NCI-H2171 (cell line): ENCODE results near the gene ZCCHC17.
"Not testable (repeated sequence)": the region's sequence is repeated elsewhere in the genome, so short reads cannot be mapped to it uniquely, and the experiment has no call there.

Experiments
- DNase-seq: peaks from one replicate; lab custom pipeline; 2025; lab: John Stamatoyannopoulos, UW

The ZCCHC17 gene

DNA sequence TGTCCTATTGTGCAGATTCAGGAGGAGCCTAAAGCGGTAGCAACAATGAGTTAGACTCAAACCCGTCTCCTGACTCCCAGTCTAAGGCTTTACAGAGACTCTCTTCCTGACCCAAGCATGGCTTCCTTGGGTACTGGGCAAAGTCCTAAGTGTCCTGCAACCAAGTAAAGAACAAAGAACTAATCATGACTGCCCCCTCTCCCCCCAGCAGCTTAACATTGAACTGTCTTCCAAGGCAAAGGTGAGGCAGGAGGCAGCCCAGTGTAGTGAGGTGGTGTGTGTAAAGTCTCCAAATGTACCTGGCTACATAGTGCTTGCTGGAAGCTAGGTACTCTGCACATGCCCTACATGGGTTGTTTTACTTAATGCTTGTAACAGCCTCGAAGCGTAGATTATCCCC, 73.7 kb downstream of the ZCCHC17 start:
- no peak for DNase-seq

DNA sequence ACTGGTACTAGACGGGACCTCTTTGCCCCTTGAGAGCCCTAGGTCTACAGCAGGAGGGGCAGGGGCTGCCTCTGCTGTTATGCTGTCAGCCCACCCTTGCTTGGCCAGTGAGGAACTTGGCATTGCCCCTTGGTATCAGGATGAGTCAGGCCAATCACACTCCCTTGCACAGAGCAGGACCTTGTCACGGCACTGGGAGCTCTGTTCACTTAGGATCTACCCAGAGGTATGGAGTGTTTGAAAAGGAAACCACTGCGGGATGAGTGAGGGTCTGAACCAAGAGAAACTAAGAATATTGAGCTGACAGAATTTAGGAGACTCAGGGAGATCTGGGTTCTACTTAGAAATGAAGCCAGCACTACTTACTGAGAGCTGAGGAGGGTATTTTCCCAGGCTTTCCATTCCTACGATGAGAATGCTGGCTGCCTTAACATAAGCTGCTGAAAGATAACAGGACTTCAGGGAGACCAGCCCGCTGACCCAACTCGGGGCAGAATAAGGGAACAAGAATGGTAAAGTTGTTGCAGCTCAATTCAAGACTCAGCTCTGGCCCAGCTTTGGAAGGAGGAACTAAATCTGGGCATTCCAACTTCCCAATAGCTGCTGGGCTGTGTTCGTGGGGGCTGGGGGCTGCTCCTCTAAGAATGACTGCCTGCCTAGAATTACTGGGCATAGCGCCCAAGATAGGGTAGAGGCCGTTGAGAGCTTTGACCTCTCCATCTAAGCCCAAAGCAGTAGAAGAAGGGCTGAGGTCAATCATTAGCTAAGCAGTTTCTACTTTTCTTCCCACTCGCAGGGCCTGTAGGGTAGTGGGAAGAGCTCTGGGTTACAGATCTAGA, 74.5 kb downstream of the ZCCHC17 start:
- DNase-seq, result no peak

DNA sequence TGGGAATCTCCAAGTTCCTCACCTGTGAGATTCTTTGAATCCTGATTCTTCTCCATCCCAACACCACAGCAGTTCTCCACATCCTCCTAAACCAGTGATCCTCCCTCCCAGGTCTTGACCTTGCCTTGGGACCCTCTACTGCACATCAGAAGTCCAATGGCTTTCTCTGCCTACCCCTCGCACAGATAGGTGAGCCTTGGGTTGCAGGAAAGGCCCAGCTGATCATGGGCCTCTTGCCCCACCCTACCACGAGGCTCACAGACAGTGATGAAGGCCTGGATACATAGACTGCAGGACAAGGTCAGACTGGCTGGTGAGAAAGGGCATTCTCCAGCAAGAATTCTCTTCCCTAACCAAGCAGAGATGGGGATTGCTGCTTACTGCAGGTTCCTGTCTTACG, 75.2 kb downstream of the ZCCHC17 start:
- no peak for DNase-seq

DNA sequence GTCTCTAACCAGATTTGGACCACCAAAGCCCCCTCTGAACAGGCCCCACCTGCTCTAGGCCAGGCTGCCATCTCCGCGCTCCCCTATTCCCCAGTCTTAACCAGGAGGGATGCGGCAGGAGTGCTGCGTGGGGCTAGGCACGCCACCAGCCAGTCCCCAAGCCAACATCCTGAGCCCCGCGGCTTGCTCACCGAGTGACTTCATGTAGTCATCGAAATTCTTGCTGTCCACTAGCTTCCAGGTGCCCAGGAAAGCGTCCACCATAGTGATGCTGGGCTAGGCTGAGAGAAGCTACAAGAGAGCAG, 75.9 kb downstream of the ZCCHC17 start:
- DNase-seq, result no peak

DNA sequence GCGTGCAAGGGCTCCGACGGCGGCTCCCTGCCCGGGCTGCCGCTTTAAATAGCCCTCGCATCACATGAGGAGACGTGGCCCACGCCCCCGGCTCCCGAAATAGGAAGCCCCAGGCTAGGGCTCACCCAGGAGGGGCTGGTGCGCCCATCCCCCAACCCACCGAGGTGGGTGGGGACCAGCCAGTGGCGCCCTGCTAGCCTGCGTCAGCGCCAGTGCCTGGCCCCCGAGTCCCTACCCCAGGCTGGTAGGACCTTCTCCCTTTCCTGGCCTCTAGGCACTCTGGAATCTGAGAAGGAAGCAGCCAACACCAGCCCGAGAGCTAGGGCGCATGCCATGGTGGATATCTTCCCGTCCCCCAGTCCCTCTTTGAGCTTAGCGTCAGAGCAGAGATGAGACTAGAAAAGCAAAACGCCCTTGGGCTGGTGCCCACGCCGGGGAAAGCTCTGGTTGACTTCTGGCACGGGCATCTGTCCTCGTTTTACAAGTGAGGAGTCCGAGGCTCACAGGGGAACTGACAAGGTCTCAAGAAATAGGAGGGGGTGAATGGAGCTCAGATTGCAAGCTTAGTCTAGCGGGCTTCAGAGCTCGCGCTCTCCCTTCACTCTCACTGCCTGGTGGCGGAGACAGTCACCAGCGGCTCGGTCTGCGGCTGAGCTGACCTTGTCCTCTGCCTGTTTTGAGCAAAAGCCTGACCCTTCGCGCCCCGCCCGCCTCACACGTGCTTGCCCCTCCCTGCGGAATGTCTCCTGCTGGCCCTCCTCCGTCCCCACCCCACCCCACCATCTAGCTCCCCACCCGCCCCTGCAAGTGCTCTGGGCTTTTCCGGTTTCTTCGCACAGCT, 76.4 kb downstream of the ZCCHC17 start, which contains the start of gene FABP3:
TSS of gene FABP3 (minus strand) at position 21 of the 841 bp plus-strand sequence. CDS start 62 bp downstream, outside the sequence.
- DNase-seq, result peak; percentile 55

DNA sequence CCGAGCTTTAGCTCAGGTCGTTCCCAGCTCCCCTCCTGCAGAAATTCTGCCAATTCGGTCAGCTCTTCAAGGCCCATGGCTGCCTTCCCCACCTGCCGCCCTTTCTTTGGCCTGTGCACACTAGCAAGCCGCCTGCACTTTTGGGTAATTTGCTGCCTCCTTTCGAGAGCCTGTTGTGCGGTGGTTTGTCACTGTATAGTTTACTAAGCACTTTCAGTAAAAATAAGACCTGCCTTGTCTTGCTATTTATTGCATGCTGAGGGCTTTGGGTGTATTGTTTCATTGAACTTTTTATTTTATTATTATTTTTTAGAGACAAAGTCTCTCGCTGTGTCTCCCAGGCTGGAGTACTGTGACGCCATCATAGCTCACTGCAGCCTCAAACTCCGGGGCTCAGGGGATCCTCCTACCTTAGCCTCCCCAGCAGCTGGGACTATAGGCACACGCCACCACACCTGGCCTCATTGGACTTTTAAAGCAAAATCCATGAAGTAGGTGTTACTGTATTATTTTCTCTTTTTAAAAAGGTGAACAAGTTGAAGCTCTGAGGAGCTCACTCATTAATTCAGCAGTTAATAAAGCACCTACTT, 77.2 kb downstream of the ZCCHC17 start:
- DNase-seq, result no peak

DNA sequence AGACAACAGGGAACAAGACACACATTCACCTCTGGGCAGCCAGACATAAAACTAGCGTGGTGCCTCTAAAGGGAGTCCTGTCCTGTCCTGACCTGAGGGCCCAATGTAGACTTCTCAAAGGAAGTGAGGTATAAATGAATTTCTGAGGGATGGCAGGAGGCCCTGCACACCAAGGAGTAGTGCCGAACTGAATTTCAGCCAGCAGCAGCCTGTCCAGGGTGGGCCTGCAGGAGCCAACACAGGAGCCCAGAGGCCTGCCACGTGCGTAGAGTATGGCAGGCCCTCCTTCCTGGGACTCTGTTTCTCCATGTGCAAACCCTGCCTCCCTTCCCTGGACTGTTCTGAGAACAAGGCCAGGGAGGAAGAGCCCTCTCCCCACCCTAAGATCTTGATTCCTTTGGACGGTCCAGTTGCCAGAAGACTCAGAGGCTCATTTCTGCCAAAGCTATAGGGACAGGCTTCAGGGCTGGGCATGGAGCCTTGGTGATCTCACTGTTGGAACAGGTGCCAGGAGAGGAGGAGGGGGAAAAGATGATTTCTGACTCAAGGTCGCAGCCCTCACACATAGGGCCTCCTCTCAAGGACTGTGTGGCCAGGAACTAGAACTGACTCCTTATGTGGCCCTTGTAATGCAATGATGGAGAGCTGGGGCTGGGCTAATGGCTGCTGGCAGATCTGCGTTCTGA, 77.8 kb downstream of the ZCCHC17 start:
- DNase-seq, result no peak

DNA sequence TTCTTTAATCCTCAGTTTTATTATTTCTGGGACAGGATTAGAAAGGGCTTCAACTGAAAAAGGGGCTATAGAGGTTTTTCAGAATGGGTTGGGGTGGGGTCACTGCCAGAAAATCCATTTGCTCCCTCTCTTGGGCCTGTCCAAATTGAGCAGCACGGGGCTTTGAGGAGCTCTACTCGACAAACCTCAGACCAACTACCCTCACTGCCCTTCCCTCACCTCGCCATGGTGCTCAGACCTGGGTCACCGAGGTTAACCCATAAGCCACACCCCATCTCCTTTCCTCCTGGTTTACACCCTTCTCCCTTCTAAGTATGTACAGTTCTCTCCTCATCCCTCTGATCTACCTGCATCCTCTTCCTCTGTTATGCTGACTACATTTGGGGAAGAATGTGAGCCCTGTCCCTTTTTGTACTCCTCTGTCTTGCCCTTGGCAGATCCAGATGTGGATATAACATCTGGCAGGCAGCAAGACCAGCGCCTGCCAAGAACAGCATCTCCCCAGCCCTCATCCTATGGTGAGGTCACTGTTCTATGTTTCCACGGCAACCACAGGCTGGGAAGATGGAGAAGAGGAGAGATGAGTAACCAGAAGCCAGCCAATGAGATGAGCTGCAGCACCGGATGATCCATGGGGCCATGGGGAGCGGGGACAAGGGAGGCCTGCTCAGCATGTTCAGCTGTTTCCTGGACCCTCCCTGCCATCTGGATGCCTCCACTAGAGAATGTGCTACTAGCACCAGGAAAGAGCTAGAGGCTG, 79.7 kb downstream of the ZCCHC17 start:
- DNase-seq, result peak; percentile 95

DNA sequence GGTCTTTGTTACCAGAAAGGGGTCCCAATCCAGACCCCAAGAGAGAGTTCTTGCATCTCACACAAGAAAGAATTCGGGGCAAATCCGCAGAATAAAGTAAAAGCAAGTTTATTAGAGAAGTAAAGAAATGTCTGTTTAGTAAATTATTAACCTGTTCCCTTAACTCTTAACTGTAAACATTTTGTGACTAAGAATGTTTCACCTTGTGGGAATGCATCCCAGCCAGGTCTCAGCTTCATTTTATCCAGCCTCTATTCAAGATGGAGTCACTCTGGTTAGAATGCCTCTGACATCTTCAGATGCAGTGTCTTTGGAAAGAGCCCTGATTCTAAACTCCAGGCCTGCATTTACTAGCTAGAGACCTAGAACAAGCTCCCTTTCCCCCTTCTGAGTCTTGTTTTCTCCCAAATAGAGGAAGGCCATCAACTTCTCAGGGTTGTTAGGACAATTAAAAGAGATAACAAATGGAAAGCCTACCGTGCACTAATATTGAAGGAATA, 80.6 kb downstream of the ZCCHC17 start:
- DNase-seq, result no peak

DNA sequence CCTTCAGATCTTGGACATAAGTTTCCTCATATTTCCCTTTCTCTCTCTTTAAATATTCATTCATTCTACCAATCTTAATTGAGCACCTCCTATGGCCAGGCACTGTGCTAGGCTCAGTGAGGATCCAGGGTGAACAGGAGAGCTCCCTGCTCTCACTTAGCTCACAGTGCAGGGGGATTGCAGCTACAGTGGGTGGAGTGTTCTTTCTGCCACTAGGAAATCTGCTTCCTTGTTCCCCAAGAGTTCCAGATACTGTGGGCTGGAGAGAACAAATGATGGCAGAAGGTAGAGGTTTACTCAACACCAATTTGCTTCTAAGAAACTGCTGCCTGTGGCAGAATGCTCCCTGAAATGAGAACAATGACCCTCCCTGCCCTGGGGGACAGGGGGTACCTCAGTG, 81.2 kb downstream of the ZCCHC17 start:
- no peak for DNase-seq

DNA sequence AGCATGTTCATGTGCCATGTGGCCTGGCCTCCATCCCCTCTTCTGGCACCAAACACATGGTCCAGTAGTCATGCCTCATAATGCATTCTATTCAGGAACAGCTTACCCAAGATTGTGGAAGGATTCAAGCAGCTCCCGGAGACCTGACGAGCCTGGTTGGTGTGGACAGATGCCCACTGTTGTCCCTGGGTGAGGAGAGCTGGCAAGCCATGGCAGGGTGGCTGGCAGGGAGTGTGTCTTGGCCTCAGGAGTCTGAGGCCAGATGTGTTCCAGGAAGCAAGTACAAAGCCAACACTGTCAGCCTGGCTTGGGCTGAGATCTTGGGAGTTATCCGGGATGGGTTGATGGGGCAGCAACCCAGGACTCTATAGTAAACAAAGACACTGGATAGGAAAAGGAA, 83.3 kb downstream of the ZCCHC17 start:
- no peak for DNase-seq

DNA sequence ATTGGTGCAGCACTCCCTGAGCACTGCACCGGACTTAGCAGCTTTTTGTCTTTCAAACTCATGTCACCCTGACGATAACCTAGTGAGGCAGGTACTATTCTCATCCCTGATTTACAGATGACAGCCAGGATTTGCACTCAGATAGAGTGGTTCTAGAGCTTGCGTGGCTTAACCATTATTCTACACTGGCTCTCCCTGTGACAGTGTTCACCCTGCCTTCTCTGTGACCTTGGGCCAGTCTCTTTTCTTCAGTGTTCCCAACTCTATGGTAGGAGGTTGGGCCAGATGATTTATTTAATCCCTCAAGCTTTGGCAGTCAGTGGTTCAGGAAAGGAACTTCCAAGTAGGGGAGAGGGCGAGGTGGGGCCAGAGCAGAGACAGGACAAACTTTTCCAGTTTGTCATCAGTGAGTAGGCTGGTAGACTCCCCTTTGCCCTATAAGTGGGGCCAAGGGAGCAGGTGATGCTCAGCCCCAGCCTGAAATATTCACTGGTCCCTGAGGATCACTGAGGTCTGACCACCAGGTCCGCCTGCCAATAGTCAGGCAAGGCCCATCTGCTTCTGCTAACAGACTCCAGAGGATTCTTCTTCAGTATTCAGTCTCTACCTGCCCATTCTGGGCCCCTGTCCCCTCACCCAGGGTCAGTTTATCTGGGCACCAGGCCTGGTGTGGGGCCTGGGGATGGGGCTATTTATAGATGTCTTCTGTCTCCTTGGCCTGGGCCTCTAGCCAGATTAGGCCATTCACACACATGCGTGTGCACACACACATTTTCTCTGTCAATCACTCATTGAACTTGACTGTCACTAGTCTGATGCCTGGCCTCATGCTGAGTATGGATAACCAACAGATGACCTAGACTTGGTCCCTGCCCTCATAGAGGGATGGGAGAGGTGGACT, 84.8 kb downstream of the ZCCHC17 start:
- no peak for DNase-seq

DNA sequence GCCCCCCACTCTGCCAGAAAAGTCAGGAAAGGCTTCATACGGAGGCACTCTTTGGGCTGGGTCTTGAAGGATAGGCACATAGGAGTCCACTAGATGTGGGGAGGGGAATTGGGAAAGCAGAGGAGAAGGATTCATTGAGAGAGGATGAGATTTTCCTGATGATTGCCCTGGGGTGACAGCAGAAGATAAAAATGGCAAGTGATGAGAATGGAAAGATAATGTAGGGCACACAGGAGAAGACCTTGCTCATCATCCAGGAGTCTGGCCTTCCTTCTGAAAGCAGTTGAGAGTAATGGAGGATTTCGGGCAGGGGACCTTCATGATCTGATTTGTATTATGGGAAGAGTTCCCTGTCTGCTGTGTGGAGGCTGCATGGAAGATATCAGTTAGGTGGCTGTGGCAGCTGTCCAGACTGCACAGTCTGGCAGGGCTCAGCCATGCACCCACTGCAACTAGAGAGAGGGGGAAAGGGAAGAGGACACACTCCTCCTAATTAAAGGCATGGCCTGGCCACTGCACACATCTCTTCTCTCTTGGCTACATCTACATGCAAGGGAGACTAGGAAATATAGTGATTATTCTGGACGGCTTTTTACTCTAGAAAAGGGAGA, 85.7 kb downstream of the ZCCHC17 start:
- peak; percentile 16 for DNase-seq

DNA sequence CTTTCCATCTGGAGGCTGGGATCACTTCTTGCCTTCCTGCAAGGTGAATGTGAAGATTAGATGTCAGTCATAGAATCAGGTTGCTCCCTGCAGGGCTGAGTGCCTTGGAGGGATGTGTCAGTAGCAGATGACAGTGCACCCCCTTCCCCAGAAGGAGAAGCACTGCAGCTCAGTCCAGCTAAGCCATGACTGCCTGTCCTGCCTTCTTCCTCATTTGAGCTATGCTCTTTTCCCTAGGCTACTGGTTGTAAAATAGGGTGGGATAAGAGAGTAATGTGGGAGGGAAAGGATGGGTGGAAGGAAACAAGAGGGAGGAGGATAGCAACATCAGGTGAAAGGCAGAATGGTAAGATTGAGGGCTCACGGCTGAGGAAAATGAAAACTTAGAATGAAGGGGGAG, 87.1 kb downstream of the ZCCHC17 start:
- peak; percentile 16 for DNase-seq

DNA sequence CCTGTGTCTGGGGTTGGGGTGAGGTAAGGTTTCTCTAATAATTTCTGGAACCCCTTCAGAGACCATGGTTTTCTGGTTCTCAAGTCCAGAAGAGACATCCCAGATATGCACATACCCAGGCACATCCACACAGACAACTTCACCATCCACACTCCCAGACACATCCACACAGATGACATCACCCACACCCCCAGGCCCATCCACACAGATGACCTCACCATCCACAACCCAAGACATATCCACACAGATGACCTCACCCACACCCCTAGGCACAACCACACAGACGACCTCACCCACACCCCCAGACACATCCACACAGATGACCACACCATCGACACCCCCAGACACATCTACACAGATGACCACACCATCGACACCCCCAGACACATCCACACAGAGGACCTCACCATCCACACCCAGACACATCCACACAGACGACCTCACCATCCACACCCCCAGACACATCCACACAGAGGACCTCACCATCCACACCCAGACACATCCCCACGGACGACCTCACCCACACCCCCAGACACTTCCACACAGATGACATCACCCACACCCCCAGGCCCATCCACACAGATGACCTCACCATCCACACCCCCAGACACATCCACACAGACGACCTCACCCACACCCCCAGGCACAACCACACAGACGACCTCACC, 89.9 kb downstream of the ZCCHC17 start:
- not testable (repeated sequence) for DNase-seq

DNA sequence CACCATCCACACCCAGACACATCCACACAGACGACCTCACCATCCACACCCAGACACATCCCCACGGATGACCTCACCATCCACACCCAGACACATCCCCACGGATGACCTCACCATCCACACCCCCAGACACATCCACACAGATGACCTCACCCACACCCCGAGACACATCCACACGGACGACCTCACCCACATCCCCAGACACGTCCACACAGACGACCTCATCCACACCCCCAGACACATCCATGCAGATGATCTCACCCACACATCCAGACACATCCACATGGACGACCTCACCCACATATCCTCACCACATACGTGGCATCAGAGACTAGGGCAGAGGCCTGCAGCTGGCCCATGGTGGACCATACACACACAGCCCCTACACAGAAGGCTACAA, 90.8 kb downstream of the ZCCHC17 start:
- DNase-seq, result no peak

DNA sequence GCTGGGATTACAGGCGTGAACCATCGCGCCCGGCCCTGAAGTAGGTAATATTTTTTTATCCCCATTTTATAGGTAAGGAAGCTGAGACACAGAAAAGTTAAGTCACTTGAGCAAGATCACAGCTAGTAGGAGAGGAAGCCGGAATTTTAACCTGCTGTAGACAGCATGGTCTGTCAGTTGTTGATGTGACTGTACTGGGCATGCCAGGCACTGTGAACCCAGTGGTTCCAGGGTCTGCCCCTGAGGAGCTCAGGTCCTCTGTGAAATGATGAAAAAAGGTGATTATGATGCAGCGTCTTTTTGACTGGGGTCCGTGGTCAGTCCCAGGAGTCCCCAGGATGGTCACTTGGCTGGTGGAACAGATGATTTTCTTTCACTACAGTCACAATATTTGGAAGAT, 92.8 kb downstream of the ZCCHC17 start:
- DNase-seq, result no peak

DNA sequence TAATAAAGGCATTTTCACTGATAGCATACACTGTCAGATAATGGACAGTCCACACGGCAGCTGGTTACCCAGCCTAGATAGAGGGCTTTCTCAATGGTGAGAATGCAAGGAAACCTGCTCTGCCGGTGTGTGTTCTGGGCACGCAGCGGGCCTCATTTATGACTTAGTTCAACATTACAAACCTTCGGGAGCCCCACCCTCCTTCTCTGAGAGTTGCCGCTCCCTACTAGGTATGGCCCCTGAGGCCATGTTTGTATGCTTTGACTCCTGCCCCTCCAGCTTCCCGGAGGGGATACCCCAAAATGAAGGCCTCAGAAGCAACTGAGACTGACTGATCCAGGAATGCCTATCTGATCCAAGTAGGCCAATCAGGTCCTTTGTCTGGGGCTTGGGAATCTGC, 93.2 kb downstream of the ZCCHC17 start:
- no peak for DNase-seq

DNA sequence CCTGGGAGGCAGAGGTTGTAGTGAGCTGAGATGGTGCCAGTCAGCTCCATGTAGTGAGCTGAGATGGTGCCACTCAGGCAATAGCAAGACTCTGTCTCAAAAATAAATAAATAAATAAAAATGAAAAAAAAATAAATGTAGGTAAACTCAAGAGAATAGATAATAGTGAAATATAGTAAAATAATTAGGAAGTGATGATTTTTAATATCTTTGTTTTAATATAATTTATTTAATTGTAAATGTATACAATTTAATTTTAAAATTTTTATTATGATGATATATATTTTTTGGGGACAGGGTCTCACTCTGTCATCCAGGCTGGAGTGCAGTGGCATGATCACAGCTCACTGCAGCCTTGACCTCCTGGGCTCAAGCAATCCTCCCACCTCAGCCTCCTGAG, 96.6 kb downstream of the ZCCHC17 start:
- no peak for DNase-seq
